H9 (cell line): ENCODE results near the gene ZNF8. TPM values are rescaled to one million over a fixed set of nuclear protein-coding genes. Genes with fewer than 3 reads are reported as not detected.

Experiments
- DNase-seq: peaks from one replicate; pipeline ENCODE4 v3.0.0-alpha.2; 2017
- H2AFZ ChIP-seq: one replicate; pipeline ENCODE4 v1.6.1; 2013; ENCODE audit warnings: mild to moderate bottlenecking, low read length, control low read depth, moderate library complexity
- H2AK5ac ChIP-seq: 2 replicates; pipeline ENCODE4 v1.6.1; 2013; ENCODE audit warnings: low read length, control low read depth, mixed read lengths; ENCODE audit not compliant: insufficient read length
- H2BK120ac ChIP-seq: one replicate; pipeline ENCODE4 v1.6.1; 2013; ENCODE audit warnings: low read depth, mild to moderate bottlenecking, low read length, control low read depth, inconsistent platforms; ENCODE audit not compliant: poor library complexity, severe bottlenecking
- H2BK12ac ChIP-seq: 2 replicates; pipeline ENCODE4 v1.6.1; 2013; ENCODE audit warnings: low read length, control low read depth, mixed read lengths, low read depth; ENCODE audit not compliant: insufficient read length
- H2BK15ac ChIP-seq: 2 replicates; pipeline ENCODE4 v1.6.1; 2013; ENCODE audit warnings: low read depth, low read length, control low read depth
- H2BK20ac ChIP-seq: one replicate; pipeline ENCODE4 v1.6.1; 2013; ENCODE audit warnings: low read depth, mild to moderate bottlenecking, low read length, control low read depth, inconsistent platforms; ENCODE audit not compliant: poor library complexity, severe bottlenecking
- H2BK5ac ChIP-seq: 2 replicates; pipeline ENCODE4 v1.6.1; 2013; ENCODE audit warnings: low read length, control low read depth, mixed read lengths; ENCODE audit not compliant: insufficient read length
- H3K14ac ChIP-seq: 2 replicates; pipeline ENCODE4 v1.6.1; 2013; ENCODE audit warnings: low read length, control low read depth; ENCODE audit not compliant: insufficient read depth
- H3K18ac ChIP-seq: 2 replicates; pipeline ENCODE4 v1.6.1; 2013; ENCODE audit warnings: low read depth, mild to moderate bottlenecking, mixed read lengths, low read length, control low read depth; ENCODE audit not compliant: insufficient read length
- H3K23ac ChIP-seq: 2 replicates; pipeline ENCODE4 v1.6.1; 2013; ENCODE audit warnings: low read length, control low read depth, mixed read lengths, low read depth; ENCODE audit not compliant: insufficient read length
- H3K23me2 ChIP-seq: 2 replicates; pipeline ENCODE4 v1.6.1; 2013; ENCODE audit warnings: low read depth, mild to moderate bottlenecking, mixed read lengths, low read length, control low read depth; ENCODE audit not compliant: insufficient read length, poor library complexity, severe bottlenecking
- H3K27ac ChIP-seq: 2 replicates; pipeline ENCODE4 v1.5.1; 2013; ENCODE audit warnings: low read length, control low read depth, mixed read lengths, low read depth; ENCODE audit not compliant: insufficient read length
- H3K27me3 ChIP-seq: 2 replicates; pipeline ENCODE4 v1.6.1; 2013; ENCODE audit warnings: low read length, control low read depth, inconsistent platforms; ENCODE audit not compliant: insufficient read depth
- H3K4ac ChIP-seq: 2 replicates; pipeline ENCODE4 v1.6.1; 2013; ENCODE audit warnings: low read depth, mild to moderate bottlenecking, control low read depth, inconsistent platforms, low read length, moderate library complexity
- H3K4me1 ChIP-seq: 2 replicates; pipeline ENCODE4 v1.6.1; 2013; ENCODE audit warnings: low read length, control low read depth, inconsistent platforms; ENCODE audit not compliant: insufficient read depth
- H3K4me2 ChIP-seq: 2 replicates; pipeline ENCODE4 v1.6.1; 2013; ENCODE audit warnings: low read length, control low read depth, mixed read lengths; ENCODE audit not compliant: insufficient read length, insufficient read depth
- H3K56ac ChIP-seq: 2 replicates; pipeline ENCODE4 v1.6.1; 2013; ENCODE audit warnings: low read depth, mild to moderate bottlenecking, mixed read lengths, low read length, control low read depth; ENCODE audit not compliant: insufficient read length
- H3K79me1 ChIP-seq: 2 replicates; pipeline ENCODE4 v1.6.1; 2013; ENCODE audit warnings: low read depth, mild to moderate bottlenecking, moderate library complexity, low read length, control low read depth, inconsistent platforms; ENCODE audit not compliant: insufficient read depth, poor library complexity, severe bottlenecking
- H3K79me2 ChIP-seq: 2 replicates; pipeline ENCODE4 v1.6.1; 2013; ENCODE audit warnings: low read length, control low read depth, inconsistent platforms; ENCODE audit not compliant: insufficient read depth
- H3K9ac ChIP-seq: 2 replicates; pipeline ENCODE4 v1.6.1; 2013; ENCODE audit warnings: low read length, control low read depth, mixed read lengths; ENCODE audit not compliant: insufficient read length; ENCODE audit errors: extremely low read depth
- H3K9me3 ChIP-seq: one replicate; pipeline ENCODE4 v1.6.1; 2013; ENCODE audit warnings: low read depth, low read length, inconsistent platforms; ENCODE audit not compliant: control insufficient read depth
- H3T11ph ChIP-seq: one replicate; pipeline ENCODE4 v1.6.1; 2013; ENCODE audit warnings: mild to moderate bottlenecking, low read length, control low read depth, inconsistent platforms
- H4K20me1 ChIP-seq: one replicate; pipeline ENCODE4 v1.6.1; 2013; ENCODE audit not compliant: control insufficient read depth, insufficient read length, insufficient read depth
- H4K5ac ChIP-seq: 2 replicates; pipeline ENCODE4 v1.6.1; 2013; ENCODE audit warnings: low read depth, mild to moderate bottlenecking, mixed read lengths, low read length, control low read depth; ENCODE audit not compliant: insufficient read length
- H4K8ac ChIP-seq: replicated peaks from 2 replicates; pipeline ENCODE4 v1.6.1; 2013; ENCODE audit warnings: low read length, control low read depth, mixed read lengths, low read depth; ENCODE audit not compliant: insufficient read length
- H4K91ac ChIP-seq: 2 replicates; pipeline ENCODE4 v1.6.1; 2013; ENCODE audit warnings: low read depth, mild to moderate bottlenecking, moderate library complexity, mixed read lengths, low read length, control low read depth; ENCODE audit not compliant: insufficient read length
- H3K27ac Mint-ChIP-seq, 3 experiments: 2 replicates in 2 of 3; 3 replicates in 1 of 3; pipeline ENCODE4 v1.8.0; 2020 to 2021; ENCODE audit warnings: mixed read lengths in 3 of 3, mild to moderate bottlenecking in 1 of 3, moderate library complexity in 1 of 3
- H3K27me3 Mint-ChIP-seq: 2 replicates; pipeline ENCODE4 v1.8.0; 2021; ENCODE audit warnings: low read depth, mild to moderate bottlenecking, moderate library complexity, mixed read lengths
- H3K36me3 Mint-ChIP-seq, 3 experiments: 2 replicates in 2 of 3; 3 replicates in 1 of 3; pipeline ENCODE4 v1.8.0; 2020 to 2021; ENCODE audit warnings: low read depth in 3 of 3, mixed read lengths in 3 of 3; ENCODE audit not compliant: insufficient read depth in 1 of 3
- H3K4me1 Mint-ChIP-seq, 2 experiments: 2 replicates each; pipeline ENCODE4 v1.8.0; 2020; ENCODE audit warnings: mixed read lengths in 2 of 2
- H3K4me3 Mint-ChIP-seq, 2 experiments: 2 replicates in 1 of 2; 3 replicates in 1 of 2; pipeline ENCODE4 v1.8.0; 2020 to 2021; ENCODE audit warnings: mild to moderate bottlenecking in 2 of 2, mixed read lengths in 2 of 2, moderate library complexity in 1 of 2
- H3K9me3 Mint-ChIP-seq, 2 experiments: 2 replicates in 1 of 2; 3 replicates in 1 of 2; pipeline ENCODE4 v1.8.0; 2020; ENCODE audit warnings: mild to moderate bottlenecking in 2 of 2, mixed read lengths in 2 of 2, moderate library complexity in 1 of 2
- CTCF ChIP-seq: fragments of 200-600 bp; sonication (generic); conservative IDR thresholded peaks from 3 replicates; pipeline ENCODE4 v1.8.0; 2021; ENCODE audit warnings: antibody characterized with exemption, mild to moderate bottlenecking
- WGBS: extraction: QIAGEN DNeasy Blood & Tissue Kit; methylation state at CpG from one replicate; pipeline ENCODE4 v1.1.7; 2013; ENCODE audit warnings: missing lambda C conversion rate, low lambda C conversion rate, mixed read lengths; ENCODE audit not compliant: insufficient read length; ENCODE audit errors: extremely low coverage; 5-methylcytosine and 5-hydroxymethylcytosine counted together
- total RNA-seq: library from RNA; stranded (reverse); gene quantifications from 2 replicates; pipeline ENCODE4 v1.2.1, GENCODE V29; 2021

ZNF8 gene
- total RNA-seq, 1 experiment from 2014 or later: 17.3 TPM

GRCh38 chr19:58305932-58306323, 27.2 kb downstream of the ZNF8 start:
- H3K4ac ChIP-seq: no peak overlapping the region
- peaks cover 13 to 21% of the 10 kb centered on the region in 2 experiments for H3K4me1 Mint-ChIP-seq
- no peaks in the 10 kb centered on the region for H3K9me3 Mint-ChIP-seq
- peak overlapping the region; percentile 66 for H3K9ac ChIP-seq
- no peaks in the 10 kb centered on the region for H4K20me1 ChIP-seq
- peak overlapping the region; percentile 69 for H3K4me2 ChIP-seq
- DNase-seq: no peak
- no CpG with 5 or more reads among the region's 12 CpGs for WGBS
- no peak overlapping the region for H2AFZ ChIP-seq
- no peak overlapping the region for H2BK12ac ChIP-seq
- H2BK120ac ChIP-seq: no peak overlapping the region
- H2BK20ac ChIP-seq: no peak overlapping the region
- no peak for TF ChIP-seq CTCF
- H3K23me2 ChIP-seq: peaks cover 4% of the 10 kb centered on the region
- H3K27me3 Mint-ChIP-seq: no peaks in the 10 kb centered on the region
- no peak overlapping the region for H3K18ac ChIP-seq
- H2BK15ac ChIP-seq: no peak overlapping the region
- no peak overlapping the region for H3K23ac ChIP-seq
- no peak overlapping the region for H4K8ac ChIP-seq
- no peak overlapping the region for H2BK5ac ChIP-seq
- no peaks in the 10 kb centered on the region for H3K9me3 ChIP-seq
- no peak overlapping the region for H4K5ac ChIP-seq
- H3K79me2 ChIP-seq: no peaks in the 10 kb centered on the region
- no peak overlapping the region for H2AK5ac ChIP-seq
- no peaks in the 10 kb centered on the region for H3K79me1 ChIP-seq
- no peak overlapping the region for H3T11ph ChIP-seq
- no peak overlapping the region for H3K56ac ChIP-seq
- no peak overlapping the region for H4K91ac ChIP-seq
- H3K14ac ChIP-seq: no peak overlapping the region
- no peak overlapping the region for H3K27ac ChIP-seq
- no peaks in the 10 kb centered on the region for H3K4me1 ChIP-seq
- peak overlapping the region; percentile 99 for H3K4me3 Mint-ChIP-seq
- no peaks in the 10 kb centered on the region for H3K27me3 ChIP-seq
- peaks cover 14 to 46% (median 25%) of the 10 kb centered on the region in 3 experiments; a peak in 6 of 7 replicates for H3K36me3 Mint-ChIP-seq
- peak overlapping the region in 1 of 3 experiments; percentile 89; a peak in 1 of 7 replicates for H3K27ac Mint-ChIP-seq
